Neural progenitor cell (in vitro differentiated cells): ENCODE data around the gene LARP1.

ENCODE experiments used
- EZH2 ChIP-seq: fragments of 200-600 bp; sonication (generic); IDR thresholded peaks from 2 replicates; pipeline ENCODE4 v1.6.1; 2017; ENCODE audit warnings: antibody characterized with exemption, mild to moderate bottlenecking, moderate library complexity
- TF ChIP-seq, protein P1 (sequence below): fragments of 200-600 bp; sonication (generic); IDR thresholded peaks from 2 replicates; pipeline ENCODE4 v1.5.1; 2017; ENCODE audit warnings: antibody characterized with exemption, mild to moderate bottlenecking

DNA sequence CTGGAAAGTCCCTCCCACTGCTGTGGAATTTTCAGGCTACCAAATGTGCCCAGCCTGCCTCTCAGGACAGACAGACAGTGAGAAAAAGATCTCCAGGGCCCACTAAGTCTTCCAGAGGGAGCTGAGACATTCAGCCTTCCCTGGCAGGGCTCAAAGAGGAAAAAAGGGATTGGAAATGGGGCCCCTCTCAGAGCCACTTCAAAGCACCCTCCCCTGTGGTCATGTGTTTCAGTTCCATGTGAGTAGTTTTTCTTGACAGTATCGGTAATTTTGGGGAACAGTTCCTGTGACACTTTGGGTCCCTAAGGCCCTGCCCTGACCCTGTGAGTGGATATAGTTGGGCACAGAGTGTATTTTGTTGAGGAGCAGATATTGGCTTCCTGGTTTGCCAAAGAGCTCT, 25.0 kb downstream of the LARP1 start:
- TF ChIP-seq, protein P1, sequence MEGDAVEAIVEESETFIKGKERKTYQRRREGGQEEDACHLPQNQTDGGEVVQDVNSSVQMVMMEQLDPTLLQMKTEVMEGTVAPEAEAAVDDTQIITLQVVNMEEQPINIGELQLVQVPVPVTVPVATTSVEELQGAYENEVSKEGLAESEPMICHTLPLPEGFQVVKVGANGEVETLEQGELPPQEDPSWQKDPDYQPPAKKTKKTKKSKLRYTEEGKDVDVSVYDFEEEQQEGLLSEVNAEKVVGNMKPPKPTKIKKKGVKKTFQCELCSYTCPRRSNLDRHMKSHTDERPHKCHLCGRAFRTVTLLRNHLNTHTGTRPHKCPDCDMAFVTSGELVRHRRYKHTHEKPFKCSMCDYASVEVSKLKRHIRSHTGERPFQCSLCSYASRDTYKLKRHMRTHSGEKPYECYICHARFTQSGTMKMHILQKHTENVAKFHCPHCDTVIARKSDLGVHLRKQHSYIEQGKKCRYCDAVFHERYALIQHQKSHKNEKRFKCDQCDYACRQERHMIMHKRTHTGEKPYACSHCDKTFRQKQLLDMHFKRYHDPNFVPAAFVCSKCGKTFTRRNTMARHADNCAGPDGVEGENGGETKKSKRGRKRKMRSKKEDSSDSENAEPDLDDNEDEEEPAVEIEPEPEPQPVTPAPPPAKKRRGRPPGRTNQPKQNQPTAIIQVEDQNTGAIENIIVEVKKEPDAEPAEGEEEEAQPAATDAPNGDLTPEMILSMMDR, result no peak
- TF ChIP-seq EZH2, result no peak
